Upper lobe of right lung (tissue), 1 donor: Measurements from ENCODE around the gene BATF3. TPM values are rescaled to one million over a fixed set of nuclear protein-coding genes. Genes with fewer than 3 reads are reported as not detected.
A peak's percentile ranks its signal among the peaks of the same experiment; 100 is the strongest.

Source experiments
- ATAC-seq: fragments of 200-7000 bp; cut with Tn5 transposase; one replicate; pipeline ENCODE4 v1.9.1; 2020; ENCODE audit warnings: mild to moderate bottlenecking, moderate library complexity
- DNase-seq: peaks from one replicate; pipeline ENCODE4 v3.0.0-alpha.2; 2020
- H3K27ac ChIP-seq: fragments of 200-600 bp; one replicate; pipeline ENCODE4 v1.8.0; 2022
- H3K27me3 ChIP-seq: fragments of 200-600 bp; one replicate; pipeline ENCODE4 v1.8.0; 2022; ENCODE audit warnings: mild to moderate bottlenecking
- H3K36me3 ChIP-seq: fragments of 200-600 bp; one replicate; pipeline ENCODE4 v1.8.0; 2022
- H3K4me1 ChIP-seq: fragments of 200-600 bp; one replicate; pipeline ENCODE4 v1.8.0; 2022
- H3K4me3 ChIP-seq: fragments of 200-600 bp; one replicate; pipeline ENCODE4 v1.8.0; 2022; ENCODE audit warnings: mild to moderate bottlenecking
- H3K9me3 ChIP-seq: fragments of 200-600 bp; one replicate; pipeline ENCODE4 v1.8.0; 2022
- intact Hi-C: fragments of 100-400 bp; cut with DNase I; formaldehyde crosslinking; loops from one replicate; pipeline ENCODE4 v1.11.0; 2022
- total RNA-seq: library from RNA; stranded (reverse); fragmentation: NEBNext Ultra II Directional; extraction: Animal tissue kit (Norgen Biotek cat#: 25700); gene quantifications from one replicate; pipeline ENCODE4 v1.2.1, GENCODE V29; 2021
- TF ChIP-seq, protein P1 (sequence below): fragments of 200-600 bp; IDR thresholded peaks from one replicate; pipeline ENCODE4 v1.8.0; 2022; ENCODE audit warnings: antibody characterized with exemption
- donor health status: DM: no; HTN: yes; CAD: no; lungs with severe emphysema.

BATF3 gene
- total RNA-seq, 1 donor from 2014 or later: 10.0 TPM

- no peaks in the 10 kb centered on the region for H3K9me3 ChIP-seq
- intact Hi-C loops: no loop called here
- H3K4me3 ChIP-seq: peak overlapping the region; percentile 25
- TF ChIP-seq, protein P1, sequence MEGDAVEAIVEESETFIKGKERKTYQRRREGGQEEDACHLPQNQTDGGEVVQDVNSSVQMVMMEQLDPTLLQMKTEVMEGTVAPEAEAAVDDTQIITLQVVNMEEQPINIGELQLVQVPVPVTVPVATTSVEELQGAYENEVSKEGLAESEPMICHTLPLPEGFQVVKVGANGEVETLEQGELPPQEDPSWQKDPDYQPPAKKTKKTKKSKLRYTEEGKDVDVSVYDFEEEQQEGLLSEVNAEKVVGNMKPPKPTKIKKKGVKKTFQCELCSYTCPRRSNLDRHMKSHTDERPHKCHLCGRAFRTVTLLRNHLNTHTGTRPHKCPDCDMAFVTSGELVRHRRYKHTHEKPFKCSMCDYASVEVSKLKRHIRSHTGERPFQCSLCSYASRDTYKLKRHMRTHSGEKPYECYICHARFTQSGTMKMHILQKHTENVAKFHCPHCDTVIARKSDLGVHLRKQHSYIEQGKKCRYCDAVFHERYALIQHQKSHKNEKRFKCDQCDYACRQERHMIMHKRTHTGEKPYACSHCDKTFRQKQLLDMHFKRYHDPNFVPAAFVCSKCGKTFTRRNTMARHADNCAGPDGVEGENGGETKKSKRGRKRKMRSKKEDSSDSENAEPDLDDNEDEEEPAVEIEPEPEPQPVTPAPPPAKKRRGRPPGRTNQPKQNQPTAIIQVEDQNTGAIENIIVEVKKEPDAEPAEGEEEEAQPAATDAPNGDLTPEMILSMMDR: no peak
- no peaks in the 10 kb centered on the region for H3K27me3 ChIP-seq
- H3K36me3 ChIP-seq: no peaks in the 10 kb centered on the region
- H3K4me1 ChIP-seq: peaks cover 47% of the 10 kb centered on the region
- no peak for DNase-seq
- ATAC-seq: no peak
- peak overlapping the region; percentile 76 for H3K27ac ChIP-seq
These were observed 61.0 kb downstream of the BATF3 start for GRCh38 chr1:212638492-212639151.

DNA sequence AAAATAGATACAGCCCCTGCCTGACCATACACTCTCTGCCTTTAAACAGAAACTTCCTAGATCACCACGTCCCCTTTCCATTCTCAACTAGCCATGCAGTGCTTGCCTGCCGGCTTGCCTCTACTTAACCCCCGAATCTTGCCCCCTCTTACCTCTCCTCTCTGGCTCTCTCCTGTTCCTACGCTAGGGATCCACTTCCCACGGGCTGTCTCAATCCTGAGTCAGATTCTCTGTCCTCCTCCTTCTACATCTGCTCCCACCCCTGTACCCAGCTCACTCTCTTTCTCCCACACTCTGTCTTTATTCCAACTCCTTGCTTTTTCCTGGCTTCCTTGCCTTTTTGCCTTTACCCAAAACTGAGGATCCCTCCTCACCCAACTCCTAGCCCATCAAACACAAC is 61.7 kb downstream of the BATF3 start:
- peak overlapping the region; percentile 25 for H3K4me3 ChIP-seq
- ATAC-seq (no peak), DNase-seq (no peak)
- H3K36me3 ChIP-seq: no peaks in the 10 kb centered on the region
- peak overlapping the region; percentile 76 for H3K27ac ChIP-seq
- no peaks in the 10 kb centered on the region for H3K9me3 ChIP-seq
- H3K4me1 ChIP-seq: peaks cover 47% of the 10 kb centered on the region
- intact Hi-C loops: no loop called here
- TF ChIP-seq, protein P1: no peak
- H3K27me3 ChIP-seq: no peaks in the 10 kb centered on the region

Other genes with a start within 250 kb of the BATF3 start
- gene ATF3, start 91.1 kb downstream of the BATF3 start, total RNA-seq: 28.9 TPM
- 30.2 TPM for gene NSL1, start 91.9 kb upstream of the BATF3 start, total RNA-seq
- gene TATDN3, start 92.1 kb upstream of the BATF3 start, total RNA-seq: 13.0 TPM
- not detected for gene SPATA45, start 147.8 kb upstream of the BATF3 start, total RNA-seq
- gene FLVCR1, start 158.4 kb upstream of the BATF3 start, total RNA-seq: 11.3 TPM